Left forelimb (tissue), 1 donor: ENCODE data around the gene CCBE1.
"Not testable (repeated sequence)": the region's sequence is repeated elsewhere in the genome, so short reads cannot be mapped to it uniquely, and the experiment has no call there.

Source experiments
- DNase-seq: peaks from one replicate; pipeline ENCODE4 v3.0.0-alpha.2; 2018; ENCODE audit warnings: low spot score

The CCBE1 gene

GRCh38 chr18:59715445-59715844 lies 18.2 kb upstream of the CCBE1 start:
- DNase-seq: no peak

DNA sequence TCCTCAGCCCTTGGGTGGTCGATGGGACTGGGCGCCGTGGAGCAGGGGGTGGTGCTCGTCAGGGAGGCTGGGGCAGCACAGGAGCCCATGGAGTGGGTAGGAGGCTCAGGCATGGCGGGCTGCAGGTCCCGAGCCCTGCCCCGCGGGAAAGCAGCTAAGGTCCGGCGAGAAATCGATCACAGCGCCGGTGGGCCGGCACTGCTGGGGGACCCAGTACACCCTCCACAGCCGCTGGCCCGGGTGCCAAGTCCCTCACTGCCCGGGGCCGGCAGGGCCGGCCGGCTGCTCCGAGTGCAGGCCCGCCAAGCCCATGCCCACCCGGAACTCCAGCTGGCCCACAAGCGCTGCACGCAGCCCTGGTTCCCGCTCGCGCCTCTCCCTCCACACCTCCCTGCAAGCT lies 16.9 kb upstream of the CCBE1 start:
- DNase-seq: not testable (repeated sequence)

- no peak for DNase-seq
Measured at GRCh38 chr18:59712311-59712710, 15.1 kb upstream of the CCBE1 start.

DNA sequence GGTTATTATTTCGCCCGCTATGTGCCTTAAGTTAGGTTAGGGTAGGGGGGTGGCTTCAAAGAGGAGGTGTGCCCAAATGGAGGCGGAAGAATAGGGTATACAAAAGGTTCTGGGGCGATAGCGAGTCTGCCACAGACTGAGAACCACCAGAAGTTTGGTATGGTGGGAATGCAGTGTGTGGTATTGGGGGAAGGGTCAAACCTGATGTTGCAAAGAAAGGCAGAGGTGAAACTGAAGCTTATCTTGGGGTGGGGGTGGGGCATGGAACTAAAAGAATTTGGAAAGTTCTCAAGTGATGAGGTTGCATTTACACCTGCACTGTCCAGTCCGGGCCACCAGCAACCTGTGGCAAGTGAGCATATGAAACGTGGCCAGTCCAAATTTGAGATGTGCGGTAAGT lies 11.8 kb upstream of the CCBE1 start:
- DNase-seq: no peak

GRCh38 chr18:59707306-59707705 lies 10.1 kb upstream of the CCBE1 start:
- DNase-seq: no peak

- DNase-seq: no peak
Measured at GRCh38 chr18:59706499-59706898, 9.3 kb upstream of the CCBE1 start.

DNA sequence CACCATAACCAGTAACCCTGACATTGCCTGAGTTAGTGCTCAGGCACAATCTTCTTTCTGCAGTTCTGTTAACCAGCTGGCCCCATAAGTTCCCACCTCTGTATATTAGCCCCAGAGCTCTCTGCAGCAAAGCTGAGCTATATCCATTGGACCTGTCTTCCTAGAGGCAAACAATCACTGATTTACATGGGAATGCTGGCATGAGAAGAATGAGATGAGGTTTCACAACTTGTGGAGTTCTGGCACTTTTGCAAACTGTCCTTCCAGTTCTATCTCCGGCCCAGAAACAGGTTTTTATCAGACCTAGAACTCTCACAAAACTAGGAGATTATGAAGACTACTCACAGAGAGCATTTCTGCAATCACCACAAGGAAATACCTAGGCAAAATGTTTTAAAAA lies 7.9 kb upstream of the CCBE1 start:
- no peak for DNase-seq

- no peak for DNase-seq
Measured at GRCh38 chr18:59704146-59704545, 6.9 kb upstream of the CCBE1 start.

DNA sequence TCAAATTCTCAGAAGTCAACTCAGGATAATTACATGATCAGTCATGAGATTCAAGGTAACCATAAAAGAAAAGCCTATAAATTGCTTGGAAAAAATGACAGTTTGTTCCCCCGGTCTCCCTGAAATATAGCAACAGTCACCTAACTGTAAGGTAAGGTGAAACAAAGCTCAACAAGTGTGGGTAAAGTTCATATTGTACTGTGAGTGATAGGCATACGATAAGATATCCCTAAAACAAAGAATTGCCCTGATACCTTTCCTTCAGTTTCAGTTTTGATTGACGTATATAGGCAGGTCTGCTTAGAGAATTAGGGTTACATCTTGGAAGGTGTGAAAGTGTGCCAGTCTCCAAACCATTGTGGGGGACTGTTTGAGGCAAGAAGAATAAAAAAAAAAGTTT lies 4.0 kb upstream of the CCBE1 start:
- DNase-seq: no peak

DNA sequence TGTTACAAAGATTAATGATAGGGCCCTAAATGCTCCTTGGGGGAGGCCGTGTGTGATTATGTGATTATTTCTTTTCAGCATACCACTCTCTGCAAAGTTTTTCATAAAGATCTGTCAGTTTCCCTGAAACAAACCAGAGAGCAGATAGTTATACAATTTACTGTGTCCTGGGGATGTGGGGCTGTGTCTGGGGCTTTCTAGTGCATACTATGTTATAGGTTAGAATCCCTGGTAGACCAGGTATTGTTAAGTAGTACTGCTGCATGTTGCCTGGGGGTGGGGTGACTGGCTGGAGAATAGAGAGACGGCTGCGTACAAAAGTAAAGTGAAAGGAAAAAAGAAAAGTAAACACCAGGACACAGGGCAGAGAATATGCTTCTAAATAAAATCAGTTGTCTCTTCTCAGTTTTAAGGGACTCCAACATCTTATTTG lies 3.3 kb upstream of the CCBE1 start:
- no peak for DNase-seq

- no peak for DNase-seq
Measured at GRCh38 chr18:59699750-59700534, 2.7 kb upstream of the CCBE1 start.

GRCh38 chr18:59699061-59699460 lies 1.8 kb upstream of the CCBE1 start:
- DNase-seq: no peak

GRCh38 chr18:59696311-59697235 lies 650 bp downstream of the CCBE1 start:
- no peak for DNase-seq

DNA sequence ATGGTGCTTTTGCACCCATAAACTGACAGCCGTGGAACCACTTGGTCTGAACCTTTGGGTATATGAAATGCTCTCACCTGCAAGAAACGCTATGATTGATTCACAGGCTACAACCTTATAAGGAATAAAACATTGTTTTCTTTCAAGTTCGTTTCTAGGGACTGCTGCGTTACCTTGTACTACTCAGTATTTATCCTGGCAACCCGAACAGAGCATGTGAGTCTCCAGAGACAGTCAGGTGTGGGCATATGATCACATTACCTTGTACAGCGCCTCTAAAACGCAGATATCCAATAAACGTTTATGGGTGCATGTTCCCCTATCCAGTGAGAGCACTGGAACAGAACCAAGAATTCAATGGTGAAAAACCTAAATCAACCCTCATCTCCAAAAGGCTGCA lies 1.7 kb downstream of the CCBE1 start:
- DNase-seq: no peak

GRCh38 chr18:59694824-59695223 lies 2.4 kb downstream of the CCBE1 start:
- DNase-seq: no peak

- DNase-seq: no peak
Measured at GRCh38 chr18:59691996-59692395, 5.2 kb downstream of the CCBE1 start.

DNA sequence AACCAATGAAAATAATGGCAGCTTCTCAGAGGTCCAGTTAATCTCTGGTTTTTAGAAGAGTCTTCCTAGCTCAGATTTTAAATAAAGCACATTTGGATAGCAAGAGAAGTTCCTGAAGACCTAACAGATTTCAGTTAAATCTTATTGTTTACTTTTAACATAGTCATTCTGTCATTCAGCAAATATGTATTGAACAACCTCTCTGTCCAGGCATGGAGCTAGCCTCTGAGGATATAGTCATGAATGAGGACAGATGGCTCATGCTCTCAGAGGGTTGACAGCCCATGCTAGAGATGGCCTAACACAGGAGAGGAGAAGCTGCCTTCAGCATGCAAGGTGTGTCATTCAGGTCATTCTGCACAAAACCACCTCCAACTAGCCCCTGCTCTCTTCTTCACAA lies 6.2 kb downstream of the CCBE1 start:
- DNase-seq: no peak

- DNase-seq: no peak
Measured at GRCh38 chr18:59690186-59690982, 6.8 kb downstream of the CCBE1 start.

- DNase-seq: no peak
Measured at GRCh38 chr18:59689756-59690155, 7.5 kb downstream of the CCBE1 start.

GRCh38 chr18:59686260-59686659 lies 11.0 kb downstream of the CCBE1 start:
- DNase-seq: no peak

DNA sequence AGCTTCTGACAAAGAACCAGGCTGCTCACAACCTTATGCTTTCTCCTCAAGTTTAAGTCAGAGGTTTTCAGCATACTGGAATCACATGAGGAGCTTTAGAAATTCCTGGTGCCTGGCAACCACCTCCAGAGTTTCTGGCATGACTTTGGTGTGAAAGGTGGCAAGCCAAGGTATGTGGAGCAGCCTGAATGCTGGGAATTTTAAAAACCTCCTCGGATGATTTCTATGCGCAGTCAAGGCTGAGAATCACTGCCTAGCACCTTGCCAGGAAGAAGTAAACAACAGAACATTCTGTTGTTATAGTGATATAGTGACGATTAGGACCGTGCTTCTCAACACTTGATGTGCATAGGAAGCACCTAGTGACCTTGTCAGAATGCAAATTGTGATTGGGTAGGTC lies 11.7 kb downstream of the CCBE1 start:
- DNase-seq: no peak

GRCh38 chr18:59684777-59685176 lies 12.4 kb downstream of the CCBE1 start:
- no peak for DNase-seq
